ENCODE measurements around the gene SPSB1.

Gene SPSB1

GRCh38 chr1:9321986-9322660 is 29.4 kb downstream of the SPSB1 start:
- POLR2A ChIA-PET (ENCODE audit: low non-redundant PET), result interaction anchor here (1.0 kb wide), 1 partner anchor 103 kb away, joined by 3 read pairs; no protein-coding TSS in a partner anchor
- no peak for DNase-seq (ENCODE audit: low spot score)
- TF ChIP-seq CTCF (conservative IDR thresholded peaks at IDR 0.05; ENCODE audit: low read depth), result no peak
- CTCF ChIA-PET, result interaction anchor here (0.7 to 1.1 kb wide), 2 partner anchors 55 to 212 kb away, joined by 3 read pairs; no protein-coding TSS in a partner anchor
- H3K27ac ChIP-seq, result peak overlapping the region; percentile 91

GRCh38 chr1:9322661-9323244 is 30.1 kb downstream of the SPSB1 start:
- peak overlapping the region; percentile 91; the same call in 1 of the 2 replicates for H3K27ac ChIP-seq
- ChIA-PET CTCF (no interaction called here), POLR2A (ENCODE audit: low non-redundant PET) (no interaction called here)
- no peak for DNase-seq (ENCODE audit: low spot score)
- no peak for TF ChIP-seq CTCF (conservative IDR thresholded peaks at IDR 0.05; ENCODE audit: low read depth)

- H3K27ac ChIP-seq, result peak overlapping the region; percentile 18
- TF ChIP-seq CTCF (conservative IDR thresholded peaks at IDR 0.05; ENCODE audit: low read depth), result no peak
- ChIA-PET CTCF (interaction anchor here (0.7 kb wide), 1 partner anchor 167 kb away, joined by 3 read pairs; no protein-coding TSS in a partner anchor), POLR2A (ENCODE audit: low non-redundant PET) (no interaction called here)
- DNase-seq (ENCODE audit: low spot score), result no peak
Observed at GRCh38 chr1:9324246-9325096, 31.8 kb downstream of the SPSB1 start.

GRCh38 chr1:9326596-9326995 is 33.9 kb downstream of the SPSB1 start:
- ChIA-PET POLR2A (ENCODE audit: low non-redundant PET) (interaction anchor here (0.6 kb wide), 1 partner anchor 55 kb away, joined by 3 read pairs; no protein-coding TSS in a partner anchor), CTCF (no interaction called here)
- no peak for TF ChIP-seq CTCF (conservative IDR thresholded peaks at IDR 0.05; ENCODE audit: low read depth)
- peak overlapping the region; percentile 32 for H3K27ac ChIP-seq
- no peak for DNase-seq (ENCODE audit: low spot score)

GRCh38 chr1:9328201-9328600 is 35.5 kb downstream of the SPSB1 start:
- H3K27ac ChIP-seq, result peak overlapping the region; percentile 22; the same call in 1 of the 2 replicates
- TF ChIP-seq CTCF (conservative IDR thresholded peaks at IDR 0.05; ENCODE audit: low read depth), result no peak
- DNase-seq (ENCODE audit: low spot score), result no peak
- ChIA-PET CTCF (no interaction called here), POLR2A (ENCODE audit: low non-redundant PET) (no interaction called here)

- no peak for TF ChIP-seq CTCF (conservative IDR thresholded peaks at IDR 0.05; ENCODE audit: low read depth)
- POLR2A ChIA-PET (ENCODE audit: low non-redundant PET), result no interaction called here
- no peak for DNase-seq (ENCODE audit: low spot score)
- CTCF ChIA-PET, result no interaction called here
- peak overlapping the region; percentile 22; the same call in 1 of the 2 replicates for H3K27ac ChIP-seq
Observed at GRCh38 chr1:9328715-9329114, 36.0 kb downstream of the SPSB1 start.
